HepG2 (cell line): ENCODE results near the gene SDHD. TPM values are rescaled to one million over a fixed set of nuclear protein-coding genes. Genes with fewer than 3 reads are reported as not detected.
A peak's percentile ranks its signal among the peaks of the same experiment; 100 is the strongest.

Experiments
- AFF4 ChIP-seq: sonication (generic); formaldehyde crosslinking; IDR thresholded peaks from 2 replicates; pipeline ENCODE4 v1.4.0; 2020; ENCODE audit warnings: missing genetic modification reagents
- ATF3 ChIP-seq: sonication (generic); formaldehyde crosslinking; IDR thresholded peaks from 2 replicates; pipeline ENCODE4 v1.4.0; 2020; ENCODE audit warnings: missing genetic modification reagents
- E2F5 ChIP-seq: sonication (generic); formaldehyde crosslinking; conservative IDR thresholded peaks from 2 replicates; pipeline ENCODE4 v1.4.0; 2020; ENCODE audit warnings: missing genetic modification reagents
- ELF1 ChIP-seq: sonication (generic); formaldehyde crosslinking; IDR thresholded peaks from 2 replicates; pipeline ENCODE4 v1.4.0; 2020; ENCODE audit warnings: missing genetic modification reagents
- HIVEP1 ChIP-seq: sonication (generic); formaldehyde crosslinking; IDR thresholded peaks from 2 replicates; pipeline ENCODE4 v1.4.0; 2020; ENCODE audit warnings: mild to moderate bottlenecking, missing genetic modification reagents
- HMG20A ChIP-seq: IDR thresholded peaks from 2 replicates; pipeline ENCODE4 v1.6.1; 2016; ENCODE audit warnings: borderline replicate concordance
- LBX2 ChIP-seq: sonication (generic); formaldehyde crosslinking; IDR thresholded peaks from 2 replicates; pipeline ENCODE4 v1.5.0; 2020; ENCODE audit warnings: missing genetic modification reagents, mild to moderate bottlenecking, borderline replicate concordance
- LCORL ChIP-seq, 2 experiments: fragments of 450-650 bp in 1 of 2; sonication (generic) in 1 of 2; formaldehyde crosslinking in 1 of 2; IDR thresholded peaks; 2 replicates each; pipeline versions ENCODE4 v1.5.0 to v1.6.1; 2017 to 2020; ENCODE audit warnings: antibody characterized with exemption in 1 of 2, missing genetic modification reagents in 1 of 2
- MEIS1 ChIP-seq: sonication (generic); formaldehyde crosslinking; IDR thresholded peaks from 2 replicates; pipeline ENCODE4 v1.9.0; 2021; ENCODE audit warnings: mild to moderate bottlenecking, missing genetic modification reagents, moderate library complexity, borderline replicate concordance
- MTA3 ChIP-seq: sonication (generic); formaldehyde crosslinking; IDR thresholded peaks from 2 replicates; pipeline ENCODE4 v1.4.0; 2020; ENCODE audit warnings: missing genetic modification reagents
- MTF1 ChIP-seq: sonication (generic); formaldehyde crosslinking; IDR thresholded peaks from 2 replicates; pipeline ENCODE4 v1.5.0; 2020; ENCODE audit warnings: missing genetic modification reagents
- SOX13 ChIP-seq, 3 experiments: fragments of 450-650 bp in 1 of 3; sonication (generic) in 1 of 3; formaldehyde crosslinking in 1 of 3; IDR thresholded peaks in 2 of 3; conservative IDR thresholded peaks in 1 of 3; 2 replicates each; pipeline versions ENCODE4 v1.5.0 to v1.6.1; 2016 to 2020; ENCODE audit warnings: antibody characterized with exemption in 1 of 3, mild to moderate bottlenecking in 1 of 3, missing compliant biosample characterization in 1 of 3, missing genetic modification reagents in 1 of 3, moderate library complexity in 1 of 3
- TERF1 ChIP-seq: sonication (generic); formaldehyde crosslinking; IDR thresholded peaks from 2 replicates; pipeline ENCODE4 v1.8.0; 2022; ENCODE audit warnings: mild to moderate bottlenecking, missing genetic modification reagents, moderate library complexity
- ZFP82 ChIP-seq: sonication (generic); formaldehyde crosslinking; IDR thresholded peaks from 2 replicates; pipeline ENCODE4 v1.5.1; 2020; ENCODE audit warnings: mild to moderate bottlenecking, missing genetic modification reagents, borderline replicate concordance
- ZNF124 ChIP-seq: sonication (generic); formaldehyde crosslinking; IDR thresholded peaks from 2 replicates; pipeline ENCODE4 v1.4.0; 2020; ENCODE audit warnings: missing genetic modification reagents
- ZNF274 ChIP-seq: sonication (generic); formaldehyde crosslinking; IDR thresholded peaks from 2 replicates; pipeline ENCODE4 v1.5.1; 2020; ENCODE audit warnings: mild to moderate bottlenecking, missing genetic modification reagents
- ZNF431 ChIP-seq: sonication (generic); formaldehyde crosslinking; IDR thresholded peaks from 2 replicates; pipeline ENCODE4 v1.9.0; 2022; ENCODE audit warnings: missing genetic modification reagents, low read depth, mild to moderate bottlenecking, borderline replicate concordance
- ZNF704 ChIP-seq: sonication (generic); formaldehyde crosslinking; IDR thresholded peaks from 2 replicates; pipeline ENCODE4 v1.8.1; 2023; ENCODE audit warnings: mild to moderate bottlenecking, inconsistent platforms, moderate library complexity, missing genetic modification reagents, borderline replicate concordance
- ZNF790 ChIP-seq: sonication (generic); formaldehyde crosslinking; IDR thresholded peaks from 2 replicates; pipeline ENCODE4 v1.8.0; 2022; ENCODE audit warnings: missing genetic modification reagents, mild to moderate bottlenecking, borderline replicate concordance
- ZSCAN25 ChIP-seq: sonication (generic); formaldehyde crosslinking; IDR thresholded peaks from 2 replicates; pipeline ENCODE4 v1.8.0; 2022; ENCODE audit warnings: mild to moderate bottlenecking, missing genetic modification reagents
- polyA plus RNA-seq, 8 experiments: library from polyadenylated mRNA; depleted of rRNA in 3 of 8; stranded (reverse) in 7 of 8; unstranded in 1 of 8; fragments of >200 nt; fragmentation: Illumina TruSeq in 4 of 8; extraction: Trizol in 4 of 8; gene quantifications; 2 replicates each; pipeline versions ENCODE4 v1.2.1 to v1.2.3, GENCODE V29; 2011 to 2016; ENCODE audit warnings: low read depth in 4 of 8, missing spikeins in 1 of 8, mixed read lengths in 1 of 8; ENCODE audit not compliant: insufficient read depth in 1 of 8
- total RNA-seq, 5 experiments: library from RNA; depleted of rRNA; stranded (reverse); fragments of >200 nt; fragmentation: Illumina TruSeq; extraction: Trizol; gene quantifications; 2 replicates each; pipeline ENCODE4 v1.2.3, GENCODE V29; 2016; ENCODE audit warnings: low read depth in 1 of 5

Gene SDHD
- total and polyA plus RNA-seq, 2 of the 13 experiments (the other 11 are each of a cell fraction or from before 2014, with no cell fraction given): 117 to 123 TPM

- no peak for TF ChIP-seq MTF1 (CRISPR knock-in tag)
- no peak for TF ChIP-seq ZNF431 (CRISPR knock-in tag)
- no peak for TF ChIP-seq HIVEP1
- TF ChIP-seq ZNF274 (CRISPR knock-in tag): peak; percentile 43; the same call in 1 of the 2 replicates
- no peak for TF ChIP-seq ATF3
- no peak for TF ChIP-seq MTA3 (CRISPR knock-in tag)
- no peak for TF ChIP-seq E2F5 (CRISPR knock-in tag)
- TF ChIP-seq ZNF790 (CRISPR knock-in tag): no peak
- TF ChIP-seq LCORL (IDR thresholded peaks at IDR 0.05): no peak
- peak; percentile 36; the same call in 1 of the 2 replicates for TF ChIP-seq LCORL (CRISPR knock-in tag; IDR thresholded peaks at IDR 0.05)
- TF ChIP-seq HMG20A (CRISPR knock-in tag): no peak
- TF ChIP-seq MEIS1 (CRISPR knock-in tag): no peak
- peak; percentile 50; the same call in 1 of the 2 replicates for TF ChIP-seq ZNF124 (CRISPR knock-in tag)
- peak; percentile 63 for TF ChIP-seq ELF1 (CRISPR knock-in tag)
- no peak for TF ChIP-seq ZFP82 (CRISPR knock-in tag)
- no peak; the same call in 1 of the 2 replicates for TF ChIP-seq ZNF704
- no peak for TF ChIP-seq SOX13 (IDR thresholded peaks at IDR 0.05)
- TF ChIP-seq SOX13 (CRISPR knock-in tag; conservative IDR thresholded peaks at IDR 0.05 in 1 of 2, IDR thresholded peaks at IDR 0.05 in 1 of 2): 0 out of 4 replicates have a peak, but pooled peaks of 1 of the 2 experiments have one; percentile 13
- no peak for TF ChIP-seq AFF4
- no peak for TF ChIP-seq LBX2
- no peak for TF ChIP-seq TERF1 (CRISPR knock-in tag)
- TF ChIP-seq ZSCAN25 (CRISPR knock-in tag): peak; percentile 48; the same call in 1 of the 2 replicates
Observed at GRCh38 chr11:112073941-112074811, 12.5 kb upstream of the SDHD start, which contains the start of the genes NKAPD1 and PIH1D2 (continued).
